GM12892 (cell line): Measurements from ENCODE around the gene NME7.

Experiments
- POLR2A ChIP-seq: IDR thresholded peaks from 2 replicates; pipeline ENCODE4 v1.6.1; 2011; ENCODE audit warnings: low read depth, low read length, control low read depth
- POLR2AphosphoS5 ChIP-seq: IDR thresholded peaks from 2 replicates; pipeline ENCODE4 v1.6.1; 2011; ENCODE audit warnings: low read depth, low read length, control low read depth

GRCh38 chr1:169414952-169415351, 47.4 kb upstream of the NME7 start:
- TF ChIP-seq POLR2A, result no peak
- TF ChIP-seq POLR2AphosphoS5, result no peak
